ENCODE results near the gene ZNF681. TPM values are rescaled to one million over a fixed set of nuclear protein-coding genes. Genes with fewer than 3 reads are reported as not detected.

The ZNF681 gene
- 1 to 10 TPM in 1 of 4 donors, under 1 TPM in 3; 0.65 to 1.1 (median 0.91) TPM for total RNA-seq

GRCh38 chr19:23758187-23759074 is at the start of gene ZNF681:
TSS of gene ZNF681 (minus strand) at chr19:23758891. CDS start at chr19:23758749, 142 bp downstream.
- Histone ChIP-seq H3K4me3 (peak within 1 kb of the TSS; percentile 66 to 78 (median 73)), H3K27me3 (no peaks in the 10 kb centered on the region), H3K36me3 (no peaks in the 10 kb centered on the region), H3K4me1 (peaks cover 4 to 23% (median 18%) of the 10 kb centered on the region in 4 donors), H3K27ac (replicated peaks in 1 of 4) (peak within 1 kb of the TSS; percentile 75 to 85 (median 76)), H3K9me3 (no peaks in the 10 kb centered on the region)
- no peak for TF ChIP-seq POLR2A (IDR thresholded peaks at IDR 0.05; ENCODE audit: low read depth)
- TF ChIP-seq EP300 (IDR thresholded peaks at IDR 0.05), result no peak
- TF ChIP-seq POLR2AphosphoS5 (IDR thresholded peaks at IDR 0.05), result peak; percentile 56 to 74
- peak in 2 of 3 experiments; percentile 16 to 40 for TF ChIP-seq CTCF (IDR thresholded peaks at IDR 0.05)
- peak; percentile 97 for DNase-seq (ENCODE audit: extremely low spot score)
- intact Hi-C loops (cut with DNase I), result no loop called here
- WGBS, result 1% methylated on average over 25 of the region's 44 CpGs

DNA sequence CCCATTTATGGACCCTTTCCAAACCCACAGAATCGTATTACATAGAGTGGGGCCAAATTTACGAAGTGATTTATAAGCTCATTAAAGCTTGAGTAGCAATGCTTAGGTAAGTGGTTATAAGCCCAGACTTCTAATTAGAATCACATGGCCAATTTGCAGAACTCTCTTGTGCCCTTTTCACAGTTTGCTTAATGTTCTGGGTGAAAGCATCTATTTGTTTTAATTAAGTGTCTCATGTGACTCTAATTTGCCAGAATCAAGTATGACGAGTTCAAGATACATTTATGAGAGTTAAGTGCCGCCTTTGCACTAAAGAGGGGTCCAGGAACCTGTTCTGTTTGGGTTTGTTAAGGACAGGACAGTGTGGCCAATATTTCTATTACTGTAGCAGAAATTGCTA is 46.0 kb upstream of the ZNF681 start:
- WGBS, result 88% methylated on average over 4 of the region's 4 CpGs
- no peak for DNase-seq (ENCODE audit: extremely low spot score)
- TF ChIP-seq POLR2AphosphoS5 (IDR thresholded peaks at IDR 0.05) (no peak), EP300 (IDR thresholded peaks at IDR 0.05) (no peak), POLR2A (IDR thresholded peaks at IDR 0.05; ENCODE audit: low read depth) (no peak), CTCF (IDR thresholded peaks at IDR 0.05) (no peak)
- Histone ChIP-seq H3K27ac (replicated peaks in 1 of 4) (no peak overlapping the region), H3K4me1 (no peaks in the 10 kb centered on the region), H3K4me3 (no peak overlapping the region), H3K9me3 (no peaks in the 10 kb centered on the region), H3K36me3 (no peaks in the 10 kb centered on the region), H3K27me3 (no peaks in the 10 kb centered on the region)
- intact Hi-C loops (cut with DNase I), result no loop called here

DNA sequence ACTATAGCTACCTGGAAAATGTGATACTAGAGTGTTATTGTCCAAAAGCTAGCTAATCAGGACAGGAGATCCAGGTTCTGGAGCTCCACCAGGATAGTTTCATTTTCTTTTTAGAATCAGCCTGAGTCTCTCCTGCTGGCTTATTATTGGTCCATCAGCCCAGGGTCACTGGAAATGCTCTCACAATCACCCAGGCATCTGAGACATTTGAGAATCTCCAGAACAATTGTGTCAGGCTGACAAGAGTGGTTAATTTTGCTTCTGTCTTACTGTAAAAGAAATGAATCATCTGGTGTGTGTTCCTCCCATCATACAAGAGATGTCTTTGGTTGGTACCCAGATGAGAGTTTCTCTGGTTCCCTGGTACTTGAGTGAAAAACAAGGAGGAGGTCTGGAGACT is 43.6 kb upstream of the ZNF681 start:
- Histone ChIP-seq H3K27ac (replicated peaks in 1 of 4) (no peak overlapping the region), H3K4me3 (no peak overlapping the region), H3K4me1 (no peaks in the 10 kb centered on the region), H3K27me3 (no peaks in the 10 kb centered on the region), H3K9me3 (no peaks in the 10 kb centered on the region), H3K36me3 (no peaks in the 10 kb centered on the region)
- no peak for TF ChIP-seq EP300 (IDR thresholded peaks at IDR 0.05)
- TF ChIP-seq POLR2AphosphoS5 (IDR thresholded peaks at IDR 0.05), result no peak
- no peak for TF ChIP-seq CTCF (IDR thresholded peaks at IDR 0.05)
- no peak for TF ChIP-seq POLR2A (IDR thresholded peaks at IDR 0.05; ENCODE audit: low read depth)
- no peak for DNase-seq (ENCODE audit: extremely low spot score)
- intact Hi-C loops (cut with DNase I), result no loop called here

DNA sequence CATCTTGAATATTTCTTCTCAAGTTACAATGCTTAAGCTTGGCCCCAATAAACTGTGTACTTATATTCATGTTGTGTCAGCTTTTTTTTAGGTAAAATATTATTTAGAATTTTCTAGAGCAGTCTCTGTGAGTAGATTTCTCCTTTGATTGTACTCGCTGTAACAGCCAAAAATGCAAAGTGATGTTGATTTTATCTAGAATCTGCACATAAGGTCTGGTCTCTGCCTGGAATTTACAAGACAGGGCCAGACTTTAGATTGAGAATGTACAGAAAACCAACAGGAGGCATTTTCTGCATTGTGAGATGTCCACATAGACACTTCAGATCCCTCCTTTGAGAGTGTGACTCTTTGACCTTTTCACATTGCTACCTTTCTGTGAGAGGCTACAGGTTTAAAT is 43.1 kb upstream of the ZNF681 start:
- Histone ChIP-seq H3K4me1 (no peaks in the 10 kb centered on the region), H3K36me3 (no peaks in the 10 kb centered on the region), H3K9me3 (no peaks in the 10 kb centered on the region), H3K4me3 (no peak overlapping the region), H3K27me3 (no peaks in the 10 kb centered on the region), H3K27ac (replicated peaks in 1 of 4) (no peak overlapping the region)
- TF ChIP-seq CTCF (IDR thresholded peaks at IDR 0.05) (no peak), POLR2AphosphoS5 (IDR thresholded peaks at IDR 0.05) (no peak), EP300 (IDR thresholded peaks at IDR 0.05) (no peak), POLR2A (IDR thresholded peaks at IDR 0.05; ENCODE audit: low read depth) (no peak)
- DNase-seq (ENCODE audit: extremely low spot score), result no peak
- intact Hi-C loops (cut with DNase I), result no loop called here
- 87% methylated on average over 1 of the region's 1 CpG for WGBS
